ENCODE data around the gene EHBP1. TPM values are rescaled to one million over a fixed set of nuclear protein-coding genes. Genes with fewer than 3 reads are reported as not detected.

EHBP1 gene
- total RNA-seq, 1 experiment from 2014 or later, result 32.1 TPM

GRCh38 chr2:62662131-62662530, 43.4 kb upstream of the EHBP1 start:
- POLR2A ChIA-PET (ENCODE audit: low non-redundant PET), result no interaction called here
- no peak overlapping the region for H3K27ac ChIP-seq (ENCODE audit: low read depth, low read length, poor library complexity, severe bottlenecking)

GRCh38 chr2:62662554-62662953, 43.0 kb upstream of the EHBP1 start:
- H3K9me3 ChIP-seq (ENCODE audit: low read depth, low read length, poor library complexity, severe bottlenecking), result no peaks in the 10 kb centered on the region
- ChIA-PET CTCF (no interaction called here), POLR2A (ENCODE audit: low non-redundant PET) (no interaction called here)
- no peak overlapping the region for H3K4me3 ChIP-seq (ENCODE audit: low read depth, low read length, poor library complexity, severe bottlenecking)
- no TSS peak for BruUV-seq (replicated peaks)
- no peaks in the 10 kb centered on the region for H3K4me1 ChIP-seq (ENCODE audit: insufficient read depth, low read length, poor library complexity, severe bottlenecking)
- DNase-seq (ENCODE audit: low spot score), result no peak
- intact Hi-C loops (cut with micrococcal nuclease; ENCODE audit: unreplicated experiment), result no loop called here
- no peak for TF ChIP-seq EZH2 (IDR thresholded peaks at IDR 0.05; ENCODE audit: borderline replicate concordance, low read depth, low read length, poor library complexity, severe bottlenecking)
- no peak for TF ChIP-seq CTCF (conservative IDR thresholded peaks at IDR 0.05; ENCODE audit: low read depth, low read length)
- no peaks in the 10 kb centered on the region for H3K27me3 ChIP-seq (replicated peaks; ENCODE audit: insufficient read depth, low read depth, low read length, poor library complexity)
- no peak overlapping the region for H3K27ac ChIP-seq (ENCODE audit: low read depth, low read length, poor library complexity, severe bottlenecking)
- H3K36me3 ChIP-seq (ENCODE audit: insufficient read depth, low read length, poor library complexity, severe bottlenecking), result no peaks in the 10 kb centered on the region

More at GRCh38 chr2:62662131-62662530, 43.4 kb upstream of the EHBP1 start:
- DNase-seq (ENCODE audit: low spot score), result no peak
- H3K36me3 ChIP-seq (ENCODE audit: insufficient read depth, low read length, poor library complexity, severe bottlenecking), result no peaks in the 10 kb centered on the region
- H3K9me3 ChIP-seq (ENCODE audit: low read depth, low read length, poor library complexity, severe bottlenecking), result no peaks in the 10 kb centered on the region
- H3K27me3 ChIP-seq (replicated peaks; ENCODE audit: insufficient read depth, low read depth, low read length, poor library complexity), result no peaks in the 10 kb centered on the region
- H3K4me3 ChIP-seq (ENCODE audit: low read depth, low read length, poor library complexity, severe bottlenecking), result no peak overlapping the region
- TF ChIP-seq CTCF (conservative IDR thresholded peaks at IDR 0.05; ENCODE audit: low read depth, low read length) (no peak), EZH2 (IDR thresholded peaks at IDR 0.05; ENCODE audit: borderline replicate concordance, low read depth, low read length, poor library complexity, severe bottlenecking) (no peak)
- no peaks in the 10 kb centered on the region for H3K4me1 ChIP-seq (ENCODE audit: insufficient read depth, low read length, poor library complexity, severe bottlenecking)
- intact Hi-C loops (cut with micrococcal nuclease; ENCODE audit: unreplicated experiment), result no loop called here
- CTCF ChIA-PET, result no interaction called here
- no TSS peak for BruUV-seq (replicated peaks)

GRCh38 chr2:62663411-62663810, 42.1 kb upstream of the EHBP1 start:
- intact Hi-C loops (cut with micrococcal nuclease; ENCODE audit: unreplicated experiment), result no loop called here
- ChIA-PET POLR2A (ENCODE audit: low non-redundant PET) (no interaction called here), CTCF (no interaction called here)
- no TSS peak for BruUV-seq (replicated peaks)
- H3K4me3 ChIP-seq (ENCODE audit: low read depth, low read length, poor library complexity, severe bottlenecking), result no peak overlapping the region
- H3K27ac ChIP-seq (ENCODE audit: low read depth, low read length, poor library complexity, severe bottlenecking), result no peak overlapping the region
- no peaks in the 10 kb centered on the region for H3K4me1 ChIP-seq (ENCODE audit: insufficient read depth, low read length, poor library complexity, severe bottlenecking)
- TF ChIP-seq CTCF (conservative IDR thresholded peaks at IDR 0.05; ENCODE audit: low read depth, low read length) (no peak), EZH2 (IDR thresholded peaks at IDR 0.05; ENCODE audit: borderline replicate concordance, low read depth, low read length, poor library complexity, severe bottlenecking) (no peak)
- no peaks in the 10 kb centered on the region for H3K36me3 ChIP-seq (ENCODE audit: insufficient read depth, low read length, poor library complexity, severe bottlenecking)
- no peaks in the 10 kb centered on the region for H3K9me3 ChIP-seq (ENCODE audit: low read depth, low read length, poor library complexity, severe bottlenecking)
- no peaks in the 10 kb centered on the region for H3K27me3 ChIP-seq (replicated peaks; ENCODE audit: insufficient read depth, low read depth, low read length, poor library complexity)
- DNase-seq (ENCODE audit: low spot score), result no peak
